ENCODE data around the gene MAPK4.
"Not testable (repeated sequence)": the region's sequence is repeated elsewhere in the genome, so short reads cannot be mapped to it uniquely, and the experiment has no call there.

Gene MAPK4

GRCh38 chr18:50559752-50560680 lies at the start of gene MAPK4:
TSS of gene MAPK4 (plus strand) at chr18:50560087. CDS start at chr18:50663959, 103,872 bp downstream.
- peaks cover 69% of the 10 kb centered on the region for H3K27me3 Mint-ChIP-seq (ENCODE audit: low read depth)
- H3K4me3 Mint-ChIP-seq = no peak within 1 kb of the TSS
- H3K9me3 Mint-ChIP-seq = peaks cover 6% of the 10 kb centered on the region
- H3K27ac Mint-ChIP-seq = no peak within 1 kb of the TSS
- no peaks in the 10 kb centered on the region for H3K36me3 Mint-ChIP-seq (ENCODE audit: low read depth)
- no peaks in the 10 kb centered on the region for H3K4me1 Mint-ChIP-seq (ENCODE audit: low read depth)

DNA sequence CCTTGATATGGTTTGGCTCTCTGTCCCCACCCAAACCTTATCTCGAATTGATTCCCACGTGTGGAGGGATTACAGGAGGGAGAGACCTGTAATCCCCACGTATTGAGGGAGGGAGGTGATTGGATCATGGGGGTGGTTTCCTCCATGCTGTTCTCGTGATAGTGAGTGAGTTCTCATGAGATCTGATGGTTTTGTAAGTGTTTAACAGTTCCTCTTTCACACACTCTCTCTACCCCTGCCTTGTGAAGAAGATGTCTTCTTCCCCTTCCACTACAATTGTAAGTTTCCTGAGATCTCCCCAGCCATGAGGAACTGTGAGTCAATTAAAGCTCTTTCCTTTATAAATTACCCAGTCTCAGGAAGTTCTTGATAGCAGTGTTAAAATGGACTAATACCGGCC lies 42.6 kb upstream of the MAPK4 start:
- not testable (repeated sequence) for H3K27me3 Mint-ChIP-seq (ENCODE audit: low read depth); H3K4me3 Mint-ChIP-seq; H3K9me3 Mint-ChIP-seq; H3K36me3 Mint-ChIP-seq (ENCODE audit: low read depth); H3K4me1 Mint-ChIP-seq (ENCODE audit: low read depth); H3K27ac Mint-ChIP-seq

DNA sequence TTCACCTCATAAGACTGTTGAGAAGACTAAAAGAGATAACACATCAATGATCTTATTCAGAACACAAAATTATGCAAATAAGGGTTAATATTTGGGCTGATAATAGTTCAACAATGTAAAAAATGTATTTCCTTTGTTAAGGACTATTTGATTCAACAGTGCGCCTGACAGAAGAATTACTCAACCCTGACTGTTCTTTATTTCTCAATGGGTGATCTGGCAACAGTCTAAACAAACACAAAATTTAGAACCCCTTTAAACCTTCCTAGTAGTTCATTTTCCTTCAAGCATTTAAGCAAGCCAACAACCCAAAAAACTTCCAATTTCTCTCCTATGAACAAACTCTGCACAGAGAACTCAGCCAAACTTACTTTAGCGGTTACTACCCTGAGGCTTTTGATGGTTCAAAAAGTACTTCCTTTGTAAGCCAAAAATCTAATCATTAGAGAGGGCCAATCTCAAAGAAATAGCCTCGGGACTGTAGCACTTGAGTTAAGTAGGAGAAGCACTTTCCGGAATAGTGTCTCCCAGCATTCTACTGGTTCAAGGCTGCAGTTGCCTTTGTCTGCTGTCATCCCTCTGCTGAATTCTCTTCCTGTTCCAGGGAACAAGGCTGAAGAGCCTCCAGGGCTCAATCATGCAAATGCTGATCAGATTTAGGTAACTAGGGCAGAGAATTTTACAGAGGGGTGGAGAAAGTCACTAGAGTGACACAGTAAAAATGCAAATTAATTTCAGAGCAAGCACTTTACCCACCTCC lies 40.9 kb upstream of the MAPK4 start:
- Mint-ChIP-seq H3K9me3 (no peaks in the 10 kb centered on the region), H3K4me1 (ENCODE audit: low read depth) (no peaks in the 10 kb centered on the region), H3K4me3 (no peak overlapping the region), H3K36me3 (ENCODE audit: low read depth) (no peaks in the 10 kb centered on the region), H3K27me3 (ENCODE audit: low read depth) (peaks cover 8% of the 10 kb centered on the region), H3K27ac (no peak overlapping the region)

DNA sequence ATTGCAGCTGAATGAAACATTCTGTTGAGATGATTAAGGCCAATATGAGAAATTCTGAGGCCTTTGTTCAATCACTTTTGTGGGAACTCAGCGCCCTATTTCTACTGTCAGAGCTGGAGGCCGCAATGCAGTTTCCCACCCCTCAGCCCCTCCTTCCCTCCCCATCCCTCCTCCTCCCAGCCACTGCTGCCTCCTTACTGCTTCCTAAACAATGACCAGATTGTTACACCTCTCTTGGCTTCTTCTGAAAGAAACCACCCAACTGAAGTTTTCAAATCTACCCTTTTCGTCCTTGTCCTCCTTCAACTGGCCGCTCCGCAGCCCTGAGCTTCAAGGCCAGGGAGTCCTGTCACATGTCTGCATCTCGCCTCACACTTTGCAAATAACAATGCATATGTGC lies 36.7 kb upstream of the MAPK4 start:
- H3K36me3 Mint-ChIP-seq (ENCODE audit: low read depth) = no peaks in the 10 kb centered on the region
- no peaks in the 10 kb centered on the region for H3K9me3 Mint-ChIP-seq
- peaks cover 3% of the 10 kb centered on the region for H3K27me3 Mint-ChIP-seq (ENCODE audit: low read depth)
- no peak overlapping the region for H3K27ac Mint-ChIP-seq
- H3K4me3 Mint-ChIP-seq = no peak overlapping the region
- no peaks in the 10 kb centered on the region for H3K4me1 Mint-ChIP-seq (ENCODE audit: low read depth)

DNA sequence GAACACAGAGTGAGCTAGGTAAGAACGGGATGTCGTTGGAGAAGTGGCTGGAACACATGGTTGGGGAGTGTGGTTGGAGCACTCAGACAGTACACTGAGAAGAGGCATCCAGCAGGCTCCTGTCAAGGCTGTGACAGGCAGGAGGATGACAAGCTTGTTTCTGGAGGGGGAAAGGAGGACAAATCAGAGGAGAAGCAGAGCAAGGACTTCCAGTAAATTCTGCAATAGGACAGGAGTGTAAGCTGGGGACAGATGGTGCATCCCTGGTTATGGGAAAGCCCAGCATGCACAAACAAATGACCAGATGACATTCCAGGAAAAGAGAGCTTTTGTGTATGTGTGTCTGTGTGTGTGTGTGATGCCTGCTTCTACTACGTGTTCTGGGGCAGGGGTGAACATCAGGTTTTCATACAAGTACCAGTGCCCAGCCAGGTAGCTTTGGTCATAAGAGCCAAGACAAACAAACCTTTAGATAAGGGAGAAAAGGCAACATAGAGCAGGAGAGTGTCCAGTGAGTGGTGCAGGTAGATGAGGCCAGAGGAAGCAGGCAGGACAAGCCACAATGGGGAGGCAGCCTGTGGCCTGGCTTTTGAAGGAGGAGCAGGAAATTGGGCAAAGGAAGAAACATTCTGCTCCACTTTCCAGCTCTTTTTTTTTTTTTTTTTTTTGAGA lies 32.1 kb upstream of the MAPK4 start:
- H3K4me1 Mint-ChIP-seq (ENCODE audit: low read depth) = no peaks in the 10 kb centered on the region
- peaks cover 3% of the 10 kb centered on the region for H3K27me3 Mint-ChIP-seq (ENCODE audit: low read depth)
- H3K4me3 Mint-ChIP-seq = no peak overlapping the region
- peaks cover 7% of the 10 kb centered on the region for H3K9me3 Mint-ChIP-seq
- H3K36me3 Mint-ChIP-seq (ENCODE audit: low read depth) = no peaks in the 10 kb centered on the region
- H3K27ac Mint-ChIP-seq = no peak overlapping the region

DNA sequence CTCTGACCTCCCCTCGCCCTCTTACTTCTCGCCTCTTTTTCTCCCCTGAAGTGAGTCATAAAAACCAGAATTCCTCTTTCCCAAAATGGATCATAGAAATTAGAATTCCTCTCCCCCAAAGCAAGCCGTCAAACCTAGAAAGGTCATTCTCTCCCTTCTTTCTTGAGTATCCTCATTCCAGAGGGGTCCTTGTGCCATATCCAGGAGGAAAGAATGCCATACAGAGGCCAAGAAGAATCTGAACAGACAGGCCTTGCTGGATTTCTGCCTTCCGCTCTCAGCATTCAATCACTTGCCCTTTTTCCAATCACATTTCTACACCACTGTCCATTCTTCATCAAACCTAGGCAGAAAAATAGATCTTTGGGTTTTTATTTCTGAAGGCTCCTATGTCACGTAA lies 31.1 kb upstream of the MAPK4 start:
- no peak overlapping the region for H3K4me3 Mint-ChIP-seq
- H3K27ac Mint-ChIP-seq = no peak overlapping the region
- peaks cover 16% of the 10 kb centered on the region for H3K9me3 Mint-ChIP-seq
- no peaks in the 10 kb centered on the region for H3K4me1 Mint-ChIP-seq (ENCODE audit: low read depth)
- H3K36me3 Mint-ChIP-seq (ENCODE audit: low read depth) = no peaks in the 10 kb centered on the region
- H3K27me3 Mint-ChIP-seq (ENCODE audit: low read depth) = no peaks in the 10 kb centered on the region

DNA sequence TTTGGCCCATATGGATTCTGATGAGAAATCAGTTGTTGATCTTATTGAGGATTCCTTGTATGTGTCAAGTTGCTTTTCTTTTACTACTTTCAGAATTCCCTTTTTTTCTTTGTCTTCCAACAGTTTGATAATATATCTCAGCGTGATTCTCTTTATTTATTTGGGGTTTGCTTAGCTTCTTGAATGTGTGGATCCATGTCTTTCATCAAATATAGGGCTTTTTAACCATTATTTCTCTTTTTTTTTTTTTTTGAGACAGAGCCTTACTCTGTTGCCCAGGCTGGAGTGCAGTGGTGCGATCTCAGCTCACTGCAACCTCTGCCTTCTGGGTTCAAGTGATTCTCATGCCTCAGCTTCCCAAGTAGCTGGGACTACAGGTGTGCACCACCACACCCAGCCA lies 26.1 kb upstream of the MAPK4 start:
- peaks cover 22% of the 10 kb centered on the region for H3K9me3 Mint-ChIP-seq
- H3K36me3 Mint-ChIP-seq (ENCODE audit: low read depth); H3K27me3 Mint-ChIP-seq (ENCODE audit: low read depth); H3K4me3 Mint-ChIP-seq; H3K27ac Mint-ChIP-seq; H3K4me1 Mint-ChIP-seq (ENCODE audit: low read depth): not testable (repeated sequence)

DNA sequence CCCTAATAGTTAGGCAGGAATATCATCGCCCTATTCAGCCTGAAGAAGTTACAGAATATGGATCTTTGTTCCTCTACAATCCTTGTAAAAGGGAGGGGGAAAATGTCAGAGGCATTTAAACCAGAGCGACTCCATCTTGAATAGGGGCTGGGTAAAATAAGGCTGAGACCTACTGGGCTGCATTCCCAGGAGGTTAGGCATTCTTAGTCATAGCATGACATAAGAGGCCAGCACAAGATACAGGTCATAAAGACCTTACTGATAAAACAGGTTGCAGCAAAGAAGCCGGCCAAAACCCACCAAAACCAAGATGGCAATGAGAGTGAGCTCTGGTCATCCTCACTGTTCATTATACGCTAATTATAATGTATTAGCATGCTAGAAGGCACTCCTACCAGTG lies 15.4 kb upstream of the MAPK4 start:
- not testable (repeated sequence) for H3K4me3 Mint-ChIP-seq; H3K9me3 Mint-ChIP-seq; H3K27ac Mint-ChIP-seq; H3K36me3 Mint-ChIP-seq (ENCODE audit: low read depth); H3K4me1 Mint-ChIP-seq (ENCODE audit: low read depth); H3K27me3 Mint-ChIP-seq (ENCODE audit: low read depth)

DNA sequence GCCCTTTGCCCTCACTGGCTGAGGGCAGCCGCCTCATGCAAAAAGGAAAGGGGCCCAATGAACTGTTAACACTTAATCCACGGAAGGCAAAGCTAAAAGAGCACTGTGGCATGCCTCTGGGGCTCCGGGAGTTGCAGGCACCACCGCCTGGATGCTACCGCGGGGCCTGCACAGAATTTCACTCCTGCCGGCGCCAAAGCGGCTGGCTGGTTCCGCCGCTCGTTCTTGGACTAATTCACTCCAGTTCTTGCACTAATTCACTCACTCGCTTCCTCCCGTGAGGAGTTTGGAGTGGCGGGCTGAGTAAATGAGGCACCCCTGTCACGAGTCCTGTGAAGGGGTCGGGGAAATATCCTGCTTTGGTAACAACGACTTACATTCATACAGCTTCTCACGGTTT lies 14.0 kb upstream of the MAPK4 start:
- H3K27me3 Mint-ChIP-seq (ENCODE audit: low read depth) = no peaks in the 10 kb centered on the region
- no peak overlapping the region for H3K4me3 Mint-ChIP-seq
- no peaks in the 10 kb centered on the region for H3K4me1 Mint-ChIP-seq (ENCODE audit: low read depth)
- no peaks in the 10 kb centered on the region for H3K9me3 Mint-ChIP-seq
- no peak overlapping the region for H3K27ac Mint-ChIP-seq
- no peaks in the 10 kb centered on the region for H3K36me3 Mint-ChIP-seq (ENCODE audit: low read depth)

GRCh38 chr18:50548160-50548559 lies 11.7 kb upstream of the MAPK4 start:
- no peak overlapping the region for H3K4me3 Mint-ChIP-seq

GRCh38 chr18:50551651-50552050 lies 8.2 kb upstream of the MAPK4 start:
- peaks cover 17% of the 10 kb centered on the region for H3K27me3 Mint-ChIP-seq (ENCODE audit: low read depth)
- not testable (repeated sequence) for H3K4me1 Mint-ChIP-seq (ENCODE audit: low read depth); H3K36me3 Mint-ChIP-seq (ENCODE audit: low read depth); H3K4me3 Mint-ChIP-seq; H3K9me3 Mint-ChIP-seq; H3K27ac Mint-ChIP-seq

More at GRCh38 chr18:50548160-50548559, 11.7 kb upstream of the MAPK4 start:
- H3K27me3 Mint-ChIP-seq (ENCODE audit: low read depth) = no peaks in the 10 kb centered on the region
- H3K9me3 Mint-ChIP-seq = no peaks in the 10 kb centered on the region
- H3K36me3 Mint-ChIP-seq (ENCODE audit: low read depth) = no peaks in the 10 kb centered on the region
- no peak overlapping the region for H3K27ac Mint-ChIP-seq
- no peaks in the 10 kb centered on the region for H3K4me1 Mint-ChIP-seq (ENCODE audit: low read depth)

DNA sequence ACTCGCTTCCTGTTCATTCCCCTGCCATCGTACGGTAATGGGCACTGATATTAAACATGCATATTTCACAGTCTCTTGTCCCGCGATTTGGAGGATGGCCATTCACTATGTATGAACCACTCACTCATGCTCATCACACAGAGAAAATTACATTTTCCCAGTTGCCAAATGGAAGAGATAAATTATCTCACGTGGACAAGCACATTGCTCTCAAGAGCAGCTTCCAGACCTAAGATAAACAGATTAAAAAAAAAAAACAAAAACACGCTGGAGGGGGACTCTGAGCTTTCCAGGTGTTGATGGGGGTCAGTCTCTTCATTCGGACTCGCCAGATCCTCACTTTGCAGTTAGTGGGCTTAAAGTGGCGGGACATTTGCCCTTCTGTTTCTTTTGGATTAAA lies 1.7 kb upstream of the MAPK4 start:
- H3K9me3 Mint-ChIP-seq = peaks cover 7% of the 10 kb centered on the region
- no peaks in the 10 kb centered on the region for H3K4me1 Mint-ChIP-seq (ENCODE audit: low read depth)
- no peak overlapping the region for H3K27ac Mint-ChIP-seq
- no peak overlapping the region for H3K4me3 Mint-ChIP-seq
- peaks cover 62% of the 10 kb centered on the region for H3K27me3 Mint-ChIP-seq (ENCODE audit: low read depth)
- H3K36me3 Mint-ChIP-seq (ENCODE audit: low read depth) = no peaks in the 10 kb centered on the region

DNA sequence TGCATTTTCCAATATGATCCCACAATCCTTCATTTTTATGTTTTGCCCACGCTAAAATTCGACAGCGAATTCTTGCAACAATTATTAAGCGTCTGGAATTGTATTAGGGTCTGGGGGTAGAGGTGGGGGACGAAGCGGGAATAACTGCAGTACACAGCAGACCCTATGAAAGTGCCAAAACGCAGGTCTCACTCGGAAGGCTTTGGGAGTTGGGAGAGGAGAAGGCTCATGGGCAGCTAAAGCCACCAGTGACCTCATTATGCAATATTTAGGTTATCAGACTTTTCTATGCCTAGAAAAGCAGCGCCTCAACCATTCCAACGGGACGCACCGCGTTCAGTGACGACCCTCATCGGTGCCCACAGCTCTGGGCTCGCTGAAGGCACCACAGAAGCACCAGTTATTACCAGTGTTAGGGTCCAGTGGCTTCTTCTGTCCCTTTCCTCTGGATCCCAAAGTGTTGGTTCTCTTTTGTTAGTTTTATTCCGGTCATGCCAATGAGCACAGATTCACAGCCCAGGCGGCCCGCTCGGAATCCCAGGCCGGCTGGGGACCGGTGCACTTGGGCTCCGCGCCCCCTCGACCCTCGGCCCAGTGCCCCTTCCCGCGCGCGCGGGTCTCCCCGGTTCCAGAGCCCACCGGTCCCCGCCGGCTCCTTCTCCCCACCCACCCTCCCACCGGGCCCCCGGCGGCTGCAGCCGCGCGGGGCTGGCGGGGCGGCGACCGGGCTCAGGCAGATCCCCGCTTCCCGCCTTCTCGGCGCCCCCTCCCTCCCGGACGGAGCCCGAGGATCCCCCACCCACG lies 737 bp upstream of the MAPK4 start:
- H3K27ac Mint-ChIP-seq = no peak overlapping the region
- H3K36me3 Mint-ChIP-seq (ENCODE audit: low read depth) = no peaks in the 10 kb centered on the region
- no peak overlapping the region for H3K4me3 Mint-ChIP-seq
- no peaks in the 10 kb centered on the region for H3K4me1 Mint-ChIP-seq (ENCODE audit: low read depth)
- peaks cover 7% of the 10 kb centered on the region for H3K9me3 Mint-ChIP-seq
- H3K27me3 Mint-ChIP-seq (ENCODE audit: low read depth) = peaks cover 71% of the 10 kb centered on the region
